NOMO-1 treated with dmso at 0.1 percent for 144 hours (cell line): Measurements from ENCODE around the gene PEAK1.
"Not testable (repeated sequence)": the region's sequence is repeated elsewhere in the genome, so short reads cannot be mapped to it uniquely, and the experiment has no call there.

Experiments
- DNase-seq: peaks from one replicate; lab custom pipeline; 2025; ENCODE audit not compliant: unreplicated experiment; lab: John Stamatoyannopoulos, UW

Gene PEAK1

DNA sequence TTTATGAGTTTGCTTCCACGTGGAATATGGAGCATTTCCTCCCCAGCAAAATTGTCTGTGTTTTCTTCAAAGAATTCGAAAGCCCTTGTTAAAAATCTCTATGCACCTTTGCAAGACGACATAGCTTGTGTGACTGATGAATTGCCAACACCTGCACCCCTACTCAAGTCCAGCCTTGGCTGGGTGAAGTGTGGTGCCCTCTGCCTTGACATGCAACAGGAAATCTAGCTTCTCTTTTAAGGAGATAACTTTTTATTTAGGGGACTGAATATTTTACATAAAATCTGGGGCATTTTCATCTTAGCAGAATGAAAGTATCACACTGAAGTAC is 1.4 kb upstream of the PEAK1 start:
- DNase-seq = peak; percentile 5

DNA sequence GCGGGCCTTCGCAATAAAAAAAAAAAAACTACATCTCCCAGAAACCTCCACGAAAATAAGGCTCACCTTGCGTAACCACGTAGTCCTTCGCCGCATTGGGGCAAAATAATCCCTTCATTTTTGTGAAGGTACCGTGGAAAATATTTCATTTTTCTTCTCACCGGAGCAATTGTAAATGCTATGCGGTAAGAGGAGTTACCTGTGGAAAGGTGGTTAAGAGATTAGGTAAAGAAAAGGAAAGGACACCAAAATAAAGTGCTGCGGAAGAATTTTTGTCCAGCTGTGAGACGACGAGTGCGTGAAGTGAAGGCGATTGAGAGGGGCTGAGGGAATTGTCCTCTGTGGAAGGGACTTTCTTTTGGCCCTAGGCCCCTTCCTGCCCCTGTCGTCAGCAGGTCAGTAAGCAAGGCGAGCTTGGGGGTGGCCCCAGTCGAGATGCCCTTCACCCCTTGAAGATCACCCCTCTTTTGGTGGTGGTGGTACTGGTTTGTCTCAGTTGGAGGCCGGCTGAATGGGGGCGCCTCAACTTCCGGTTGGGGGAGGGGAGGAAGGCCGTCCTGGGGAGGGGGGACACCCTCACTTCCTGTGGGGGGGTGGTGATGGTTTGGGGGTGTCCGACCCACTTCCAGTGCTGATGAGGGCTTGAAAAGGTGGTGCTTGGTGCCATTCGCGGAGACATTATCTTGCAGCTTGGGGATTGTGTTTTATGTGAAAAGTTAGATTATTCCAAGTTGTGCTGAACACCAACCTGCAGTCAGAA is 886 bp upstream of the PEAK1 start, which contains the start of gene HMG20A:
Gene HMG20A (plus strand): TSS at position 279 of the 760 bp plus-strand sequence. CDS start 37,520 bp downstream, outside the sequence.
- peak; percentile 65 for DNase-seq

GRCh38 chr15:77418966-77419835 is 703 bp downstream of the PEAK1 start:
- DNase-seq = no peak

GRCh38 chr15:77418391-77418965 is 1.4 kb downstream of the PEAK1 start:
- DNase-seq = no peak

GRCh38 chr15:77417602-77418001 is 2.3 kb downstream of the PEAK1 start:
- no peak for DNase-seq

- DNase-seq = no peak
Measured at GRCh38 chr15:77416954-77417353, 3.0 kb downstream of the PEAK1 start.

GRCh38 chr15:77416148-77416455 is 3.8 kb downstream of the PEAK1 start:
- no peak for DNase-seq

- DNase-seq = no peak
Measured at GRCh38 chr15:77415450-77416147, 4.3 kb downstream of the PEAK1 start.

GRCh38 chr15:77414789-77415442 is 5.0 kb downstream of the PEAK1 start:
- no peak for DNase-seq

DNA sequence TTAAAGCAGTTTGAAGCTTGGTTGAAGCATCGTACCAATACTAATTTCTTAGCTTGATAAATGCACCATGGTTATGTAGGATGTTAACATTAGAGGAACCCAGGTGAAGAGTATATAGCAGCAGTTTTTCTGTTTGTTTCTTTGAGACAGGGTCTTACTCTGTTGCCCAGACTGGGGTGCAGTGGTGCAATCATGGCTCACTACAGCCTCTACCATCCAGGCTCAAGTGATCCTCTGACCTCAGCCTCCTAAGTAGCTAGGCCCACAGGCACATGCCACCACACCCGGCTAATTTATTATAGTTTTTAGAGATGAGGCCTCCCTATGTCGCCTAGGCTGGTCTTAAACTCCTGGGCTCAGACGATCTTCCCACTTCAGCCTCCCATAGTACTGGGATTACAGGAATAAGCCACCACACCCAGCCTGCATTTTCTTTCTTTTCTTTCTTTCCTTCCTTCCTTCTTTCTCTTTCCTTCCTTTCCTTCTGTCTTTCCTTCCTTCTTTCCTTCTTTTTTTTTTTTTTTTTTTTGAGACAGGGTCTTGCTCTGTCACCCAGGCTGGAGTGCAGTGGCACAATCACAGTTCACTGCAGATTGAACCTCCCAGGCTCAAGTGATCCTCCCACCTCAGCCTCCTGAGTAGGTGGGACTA is 6.1 kb downstream of the PEAK1 start:
- DNase-seq = no peak

GRCh38 chr15:77412972-77413698 is 6.8 kb downstream of the PEAK1 start:
- DNase-seq = no peak

DNA sequence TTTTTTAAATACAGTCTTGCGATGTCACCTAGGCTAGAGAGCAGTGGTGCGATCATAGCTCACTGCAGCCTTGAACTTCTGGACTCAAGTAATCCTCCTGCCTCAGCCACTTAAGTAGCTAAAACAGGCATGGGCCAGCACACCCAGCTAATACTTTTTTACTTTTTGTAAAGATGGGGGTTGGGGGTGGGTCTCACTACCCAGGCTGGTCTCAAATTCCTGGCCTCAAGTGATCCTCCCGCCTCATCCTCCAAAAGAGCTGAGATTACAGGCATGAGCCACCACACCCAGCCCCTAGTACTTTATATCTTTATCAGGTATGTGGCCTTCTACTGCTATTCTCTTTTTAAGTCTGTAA is 8.3 kb downstream of the PEAK1 start:
- DNase-seq = no peak

GRCh38 chr15:77410701-77411618 is 8.9 kb downstream of the PEAK1 start:
- no peak for DNase-seq

GRCh38 chr15:77410157-77410500 is 9.8 kb downstream of the PEAK1 start:
- DNase-seq = not testable (repeated sequence)

DNA sequence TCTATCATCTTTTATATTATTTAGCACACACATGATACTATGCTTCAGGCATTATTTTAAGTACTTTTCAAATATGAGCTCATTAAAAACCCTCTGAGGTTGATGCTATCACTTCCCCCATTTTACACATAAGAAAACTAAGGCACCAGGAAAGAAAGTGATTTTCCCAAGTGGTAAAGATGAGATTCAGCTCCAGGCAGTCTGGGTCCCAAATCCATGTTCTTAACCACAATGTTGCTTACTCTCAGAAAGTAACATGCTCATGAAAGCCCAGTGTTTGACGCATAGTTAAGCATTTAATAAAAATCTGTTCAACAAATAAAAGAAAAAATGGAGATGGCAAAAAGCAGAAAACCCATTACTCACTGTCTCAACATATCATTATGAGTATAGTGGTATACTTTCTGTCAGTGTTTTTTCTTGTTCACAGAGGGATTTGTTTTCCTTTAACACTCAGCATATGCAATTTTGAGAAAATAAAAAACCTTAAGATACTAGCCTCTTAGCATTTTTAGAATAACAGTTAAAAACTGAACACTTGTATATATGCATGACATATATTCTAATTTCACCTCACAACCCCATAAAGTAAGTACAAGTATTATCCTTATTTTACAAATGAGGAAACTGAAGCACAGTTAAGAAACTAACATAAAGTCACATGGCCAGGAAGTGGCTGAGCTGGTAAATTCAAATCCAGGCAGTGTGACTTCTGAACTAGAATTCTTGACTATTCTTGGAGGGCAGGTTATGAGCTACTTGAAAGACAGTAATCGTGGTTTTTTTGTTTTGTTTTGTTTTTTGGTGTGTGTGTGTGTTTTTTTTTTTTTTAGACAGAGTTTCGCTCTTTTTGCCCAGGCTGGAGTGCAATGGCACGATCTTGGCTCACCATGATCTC is 10.4 kb downstream of the PEAK1 start:
- DNase-seq = peak; percentile 25

DNA sequence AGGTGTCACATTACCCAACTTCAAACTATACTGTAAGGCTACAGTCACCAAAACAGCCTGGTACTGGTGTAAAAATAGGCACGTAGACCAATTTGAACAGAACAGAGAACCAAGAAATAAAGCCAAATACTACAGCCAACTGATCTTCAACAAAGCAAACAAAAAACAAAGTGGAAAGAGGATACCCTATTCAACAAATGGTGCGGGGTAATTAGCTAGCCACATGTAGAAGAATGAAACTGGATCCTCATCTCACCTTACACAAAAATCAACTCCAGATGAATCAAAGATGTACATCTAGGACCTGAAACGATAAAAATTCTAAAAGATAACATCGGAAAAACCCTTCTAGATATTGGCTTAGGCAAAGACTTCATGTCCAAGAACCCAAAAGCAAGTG is 13.1 kb downstream of the PEAK1 start:
- DNase-seq = no peak

GRCh38 chr15:77406173-77406759 is 13.6 kb downstream of the PEAK1 start:
- DNase-seq = not testable (repeated sequence)
